GM21360 (cell line): ENCODE data around the gene DAAM1.

Experiments
- ATAC-seq: cut with Tn5 transposase; IDR thresholded peaks from one replicate; pipeline ENCODE4 v1.9.1; 2021; ENCODE audit warnings: mild to moderate bottlenecking, moderate library complexity; ENCODE audit not compliant: unreplicated experiment

The DAAM1 gene

DNA sequence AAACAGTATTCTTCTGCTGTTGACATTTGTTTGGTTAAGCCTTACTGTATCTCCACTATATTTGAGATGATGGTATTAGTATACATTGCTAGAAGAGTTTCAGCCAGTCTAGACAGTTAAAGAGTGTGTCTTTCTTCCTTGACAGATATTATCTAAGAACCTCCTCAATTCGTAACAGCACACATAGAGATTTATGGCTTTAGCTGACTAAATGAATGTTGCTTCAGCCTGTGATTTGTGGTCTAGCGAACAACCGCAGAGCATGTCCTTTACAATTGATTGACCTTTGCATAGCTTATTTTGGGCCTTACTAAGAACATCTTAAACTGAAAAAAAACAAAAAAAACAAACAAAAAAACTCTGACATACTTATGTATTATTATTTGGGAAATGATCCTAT, 122.2 kb downstream of the DAAM1 start:
- ATAC-seq, result no peak

DNA sequence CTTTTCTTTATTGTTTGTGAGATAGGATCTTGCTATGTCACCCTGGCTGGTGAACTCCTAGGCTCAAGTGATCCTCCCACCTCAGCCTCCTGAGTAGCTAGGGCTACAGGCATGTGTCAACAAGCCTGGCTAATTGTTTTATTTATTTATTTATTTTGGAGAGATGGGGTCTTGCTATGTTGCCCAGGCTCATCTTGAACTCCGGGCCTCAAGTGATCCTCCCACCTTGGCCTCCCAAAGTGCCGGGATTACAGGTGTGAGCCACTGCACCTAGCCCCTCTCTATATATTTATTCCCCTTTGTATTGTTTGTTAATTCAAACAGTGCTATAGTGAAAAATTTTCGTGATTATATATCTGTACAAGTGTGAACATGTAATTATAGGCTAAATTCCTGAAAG, 123.3 kb downstream of the DAAM1 start:
- no peak for ATAC-seq

DNA sequence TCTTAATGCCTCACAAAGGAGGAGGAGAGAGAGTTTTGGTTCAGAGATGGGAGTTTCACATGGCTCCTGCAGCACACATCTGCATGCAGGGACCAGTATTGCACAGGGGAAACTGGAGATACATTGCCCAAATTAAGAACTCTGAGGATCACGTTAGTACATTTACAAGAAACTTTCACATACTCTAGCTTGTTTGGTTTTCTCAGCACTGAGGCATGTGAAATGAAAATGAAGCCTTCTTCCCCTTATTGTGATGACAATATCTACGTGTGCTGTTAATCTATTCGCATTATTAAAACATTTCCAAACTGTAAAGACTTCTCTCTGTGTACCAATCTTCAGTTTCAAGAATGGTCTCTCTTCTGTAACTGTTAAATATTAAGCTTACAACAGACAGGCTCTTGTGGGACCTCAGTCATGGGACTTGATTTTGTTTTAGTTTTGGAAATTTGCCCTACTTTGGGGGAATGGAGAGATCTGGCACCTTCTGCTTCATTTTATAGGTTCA, 124.7 kb downstream of the DAAM1 start:
- ATAC-seq, result no peak

DNA sequence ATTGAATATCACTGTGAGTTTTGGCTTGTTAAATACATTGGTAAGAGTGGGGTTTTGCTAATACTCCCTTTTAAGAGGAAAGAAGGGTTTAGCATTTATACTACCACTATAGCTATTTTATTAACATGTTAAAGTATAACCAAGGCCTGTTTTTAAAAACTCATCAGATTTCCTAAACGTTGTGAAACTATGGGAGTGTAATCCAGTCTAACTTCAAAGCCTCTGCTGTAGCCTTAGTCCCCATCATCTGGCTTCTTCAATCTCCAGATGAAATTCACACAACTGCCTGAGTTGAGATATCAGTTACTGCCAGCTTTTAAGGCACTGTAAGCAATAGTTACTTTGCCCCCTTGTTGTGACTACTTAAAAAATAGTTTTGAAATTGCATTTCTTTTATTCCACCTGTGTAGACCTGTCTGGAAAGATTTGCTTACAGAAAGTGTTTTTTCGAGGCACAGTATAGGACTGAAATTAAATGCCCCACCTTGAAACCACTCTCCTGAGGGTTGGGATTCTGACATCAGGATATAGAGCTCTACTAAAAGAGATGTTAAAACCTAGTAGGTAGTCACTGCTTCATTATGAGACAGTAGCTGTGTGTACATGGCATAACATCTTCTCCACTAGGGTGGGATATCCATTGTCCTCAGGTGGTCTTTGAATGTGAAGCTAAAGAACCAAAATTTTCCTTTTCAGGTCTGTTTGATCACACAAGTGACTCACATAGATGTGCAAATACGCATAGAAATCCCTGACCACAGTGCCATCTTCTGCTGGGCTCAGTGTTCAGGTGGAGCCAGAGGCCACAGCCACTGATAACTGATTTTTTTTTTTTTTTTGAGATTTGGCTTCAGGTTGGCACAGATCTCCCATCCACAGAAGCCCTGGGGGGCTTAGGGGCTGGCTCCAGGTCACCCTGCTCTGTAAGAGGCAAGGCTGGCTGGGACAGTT, 125.5 kb downstream of the DAAM1 start:
- ATAC-seq, result no peak

DNA sequence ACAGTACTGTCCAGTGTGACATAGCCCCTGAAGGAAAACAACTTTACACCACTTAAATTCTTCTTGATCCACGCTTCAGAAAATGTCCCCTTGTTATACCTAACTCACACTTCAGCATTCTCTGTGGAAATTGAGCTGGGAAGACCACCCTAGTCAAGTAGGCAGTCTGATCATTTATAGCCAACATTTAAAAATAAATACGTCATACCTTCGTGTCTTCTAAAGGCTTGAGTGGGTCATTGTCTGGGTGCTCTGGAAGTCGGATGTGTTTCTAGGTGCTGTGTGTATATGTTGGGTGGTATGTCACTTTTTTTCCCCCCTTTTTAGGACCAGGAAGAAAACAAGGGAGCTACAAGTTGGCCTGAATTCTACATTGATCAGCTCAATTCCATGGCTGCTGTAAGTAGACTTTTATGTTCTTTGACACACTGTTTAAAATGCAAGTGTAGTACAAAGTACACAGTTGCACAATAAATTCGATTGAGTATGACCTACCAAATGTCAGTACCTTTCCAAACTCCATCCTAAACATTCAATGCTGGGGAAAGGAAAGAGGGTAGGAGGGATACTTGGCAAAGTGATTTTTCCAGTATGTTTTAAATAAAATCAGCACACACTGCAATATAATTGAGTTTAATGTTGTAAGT, 126.6 kb downstream of the DAAM1 start:
- ATAC-seq, result no peak

DNA sequence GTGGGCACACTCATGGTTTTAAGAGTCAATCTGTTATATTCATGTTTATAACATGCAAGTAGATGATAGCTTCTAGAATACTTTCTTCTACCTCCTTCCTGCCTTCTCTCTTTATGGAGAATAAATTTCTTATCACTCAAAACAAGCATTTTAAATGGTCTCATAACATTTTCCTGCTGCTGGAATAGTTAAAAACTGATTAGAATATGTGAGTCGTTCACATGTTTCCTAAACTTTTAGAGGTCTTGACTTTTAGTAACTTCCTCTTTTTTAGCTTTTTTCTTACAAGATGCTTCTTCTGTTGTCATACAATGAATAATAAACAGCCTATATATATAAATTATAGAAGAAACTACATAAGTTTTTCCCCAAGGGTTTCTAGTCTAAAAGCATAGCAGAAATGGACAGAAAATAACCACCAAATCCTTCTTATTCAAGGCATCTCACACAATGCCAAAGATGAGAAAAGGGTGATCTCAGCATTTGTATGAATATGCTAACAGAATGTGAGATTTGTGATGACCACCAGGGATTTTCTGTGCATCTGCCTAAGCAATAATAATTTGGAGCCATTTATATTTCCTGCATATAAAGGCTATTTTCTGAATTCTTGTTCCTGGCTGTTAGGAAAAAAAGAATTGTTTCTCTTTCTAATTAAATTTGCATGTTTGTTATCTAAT, 127.8 kb downstream of the DAAM1 start:
- no peak for ATAC-seq

DNA sequence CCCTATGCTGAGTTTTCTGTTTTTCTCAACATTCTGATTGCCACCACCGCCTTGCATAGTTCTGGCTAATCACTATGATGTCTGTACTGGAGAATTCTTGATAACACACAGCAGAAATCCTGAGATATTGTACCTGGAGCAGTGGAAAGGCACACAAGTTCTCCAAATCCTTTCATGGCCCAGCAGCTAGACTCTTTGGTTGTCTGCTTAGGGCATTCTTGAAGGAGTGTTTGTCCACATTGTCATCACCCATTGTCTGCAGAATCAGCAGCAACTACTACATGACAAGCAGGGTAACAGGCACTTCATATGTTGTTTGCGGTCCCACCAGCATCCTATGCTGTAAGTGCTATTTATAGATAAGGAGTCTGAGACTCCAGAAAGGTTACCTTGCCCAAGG, 128.9 kb downstream of the DAAM1 start:
- no peak for ATAC-seq

DNA sequence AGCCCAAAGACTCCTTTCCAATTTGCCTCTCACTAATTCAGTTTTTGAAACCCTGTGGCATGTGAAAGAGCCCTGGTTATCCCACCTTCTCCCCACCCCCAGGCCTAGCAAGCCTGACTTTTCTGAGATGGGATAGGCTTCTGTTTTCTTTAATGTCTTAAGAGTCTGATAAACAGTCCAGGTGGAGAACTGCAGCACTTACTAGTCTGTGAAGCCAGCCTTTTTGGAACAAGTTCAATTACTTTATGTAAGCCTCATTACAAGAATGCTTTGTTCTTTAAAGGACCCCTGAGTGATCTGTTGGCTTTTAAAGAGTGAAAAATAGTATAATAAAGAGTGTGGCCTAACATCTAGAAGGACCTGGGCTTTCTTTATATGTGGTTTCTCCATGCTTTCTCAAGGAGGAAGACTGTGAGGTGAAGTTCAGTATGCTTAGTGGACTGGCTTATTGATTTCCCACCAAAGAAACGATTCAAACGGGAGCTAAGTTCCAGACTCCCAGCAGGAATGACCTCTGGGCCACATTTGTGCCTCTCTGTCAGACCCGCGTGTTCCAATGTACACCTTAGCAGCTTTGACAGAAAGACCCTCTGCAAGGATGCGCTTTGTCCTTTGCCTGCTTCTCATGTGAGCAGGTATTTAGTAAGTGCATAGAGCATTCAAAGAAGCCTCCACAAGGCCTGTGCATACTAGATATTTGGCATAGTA, 129.5 kb downstream of the DAAM1 start:
- ATAC-seq, result no peak

DNA sequence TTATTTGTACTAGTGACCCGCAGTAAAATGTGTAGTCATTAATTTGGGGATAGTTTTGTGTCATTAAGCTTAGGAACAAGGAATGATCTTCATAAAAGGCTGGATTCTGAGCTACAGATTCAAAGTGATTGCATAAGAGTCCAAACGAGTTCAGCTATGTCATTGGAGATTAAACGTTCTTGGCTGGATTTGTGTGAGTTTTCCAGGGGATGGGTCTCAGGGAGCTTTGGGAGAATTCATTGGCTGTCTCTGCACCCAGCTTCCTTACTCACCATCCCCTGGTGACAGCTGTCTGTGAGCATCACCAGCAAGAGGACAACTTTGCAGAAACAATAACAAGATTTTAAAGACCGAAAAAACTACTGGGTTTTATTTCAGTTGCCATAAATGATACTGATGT, 130.4 kb downstream of the DAAM1 start:
- no peak for ATAC-seq

DNA sequence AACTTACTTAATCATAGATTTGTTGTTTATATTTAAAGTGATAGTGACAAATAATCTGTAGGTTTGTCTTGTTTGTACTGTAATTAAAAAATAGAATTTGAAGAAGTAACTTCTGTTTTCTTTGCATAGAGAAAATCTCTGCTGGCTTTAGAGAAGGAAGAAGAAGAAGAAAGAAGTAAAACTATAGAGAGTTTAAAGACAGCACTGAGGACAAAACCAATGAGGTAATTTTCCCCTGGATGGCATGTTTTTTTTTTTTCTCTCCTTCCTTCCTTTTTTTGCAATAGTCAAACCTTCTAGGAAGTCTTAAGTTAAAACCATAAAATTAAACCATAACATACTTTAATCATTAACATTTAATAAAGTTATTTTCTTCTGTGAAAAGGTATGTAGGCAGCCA, 131.9 kb downstream of the DAAM1 start:
- no peak for ATAC-seq

DNA sequence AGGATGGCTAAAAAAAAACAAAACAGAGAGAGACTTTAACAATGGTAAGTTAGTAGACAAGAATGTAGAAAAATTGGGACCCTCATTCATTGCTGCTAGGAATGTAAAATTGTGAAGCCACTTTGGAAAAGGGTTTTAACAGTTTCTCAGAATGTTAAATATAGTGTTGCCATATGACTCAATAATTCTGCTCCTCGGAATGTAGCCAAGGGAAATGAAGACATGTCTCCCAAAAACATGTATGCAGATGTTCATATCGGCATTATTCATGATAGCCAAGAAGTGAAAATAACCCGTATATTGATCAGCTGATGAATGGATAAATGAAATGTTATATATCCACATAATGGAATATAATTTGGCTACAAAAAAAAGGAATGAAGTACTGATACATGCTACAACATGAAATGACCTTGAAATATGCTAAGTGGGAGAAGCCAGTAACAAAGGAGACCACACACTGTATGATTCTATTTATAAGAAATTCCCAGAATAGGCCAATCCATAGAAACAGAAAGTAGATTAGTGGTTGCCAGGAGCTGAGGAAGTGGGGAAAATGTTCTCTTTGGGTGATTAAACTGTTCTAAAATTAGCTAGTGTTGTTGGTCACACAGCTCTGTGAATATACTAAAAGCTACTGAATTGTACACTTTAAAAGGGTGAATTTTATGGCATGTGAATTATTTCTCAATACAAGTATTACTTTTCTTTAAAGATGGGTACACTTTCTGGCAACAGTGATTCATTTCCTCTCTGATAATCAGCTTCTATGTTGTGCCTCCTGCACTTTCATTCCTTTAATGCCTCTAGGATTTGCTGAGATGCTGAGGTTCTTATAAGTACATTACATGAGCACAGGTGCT, 132.5 kb downstream of the DAAM1 start:
- no peak for ATAC-seq

DNA sequence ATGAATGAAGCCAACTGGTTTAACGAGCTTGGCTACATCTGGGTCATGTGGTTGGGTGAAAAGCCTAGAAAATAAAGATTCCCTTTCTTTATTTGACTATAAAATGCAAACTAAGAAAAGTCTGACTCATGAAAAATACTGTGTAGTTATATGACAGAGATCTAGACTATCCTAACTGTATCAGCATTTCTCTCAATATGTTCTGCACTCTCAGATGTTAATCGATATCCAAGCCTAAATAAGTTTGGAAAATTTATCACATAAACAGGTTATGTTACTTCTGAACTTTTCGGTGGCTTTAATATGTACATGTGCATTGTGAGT, 133.1 kb downstream of the DAAM1 start:
- no peak for ATAC-seq

DNA sequence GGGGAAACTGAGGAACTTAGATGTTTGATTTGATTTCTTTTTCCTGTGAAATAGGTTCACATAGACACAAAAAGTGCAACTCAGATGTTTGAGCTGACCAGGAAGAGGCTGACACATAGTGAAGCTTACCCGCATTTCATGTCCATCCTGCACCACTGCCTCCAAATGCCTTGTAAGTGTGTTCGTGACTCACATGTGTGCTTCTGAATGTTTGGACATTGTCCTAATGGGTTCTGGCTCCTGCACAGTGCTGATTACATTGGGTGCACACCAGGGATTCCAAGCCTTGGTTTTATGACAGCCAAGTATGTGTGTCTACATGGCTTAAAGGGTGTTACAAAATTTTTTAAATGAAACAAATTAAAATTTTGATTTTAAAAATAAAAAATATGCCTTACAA, 137.4 kb downstream of the DAAM1 start:
- no peak for ATAC-seq

DNA sequence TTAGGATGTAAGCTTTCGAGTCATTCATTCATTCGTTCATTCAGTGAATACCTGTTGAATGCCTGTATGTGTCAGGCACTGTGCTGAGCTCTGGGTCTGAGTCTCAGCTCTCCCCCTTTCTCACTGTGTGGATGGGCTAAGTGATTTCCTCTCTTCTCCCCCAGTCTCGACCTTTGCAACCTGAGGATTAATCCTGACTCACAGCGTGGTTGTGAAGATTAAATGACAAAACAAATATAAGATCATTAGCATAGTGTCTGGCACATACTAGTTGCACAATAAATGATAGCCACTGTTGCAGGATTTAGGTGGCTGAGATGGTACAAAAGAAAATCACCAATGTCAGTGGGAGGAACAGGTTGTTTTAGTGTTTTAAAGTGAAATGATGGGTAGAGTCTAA, 140.0 kb downstream of the DAAM1 start:
- no peak for ATAC-seq

DNA sequence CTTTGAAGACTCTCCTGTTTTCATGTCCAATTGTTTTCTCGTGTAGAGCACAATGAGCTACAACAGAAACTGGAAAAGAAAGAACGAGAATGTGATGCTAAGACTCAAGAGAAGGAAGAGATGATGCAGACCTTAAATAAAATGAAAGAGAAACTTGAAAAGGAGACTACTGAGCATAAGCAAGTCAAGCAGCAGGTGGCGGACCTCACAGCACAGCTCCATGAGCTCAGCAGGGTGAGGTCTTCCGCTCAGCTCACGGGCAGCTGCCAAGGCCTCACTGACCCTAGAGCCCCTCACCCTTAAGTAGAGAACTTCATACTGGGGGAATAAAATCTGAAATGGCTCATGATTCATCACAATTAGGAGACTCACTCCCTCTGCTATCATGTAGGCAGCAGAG, 142.0 kb downstream of the DAAM1 start:
- ATAC-seq, result no peak

DNA sequence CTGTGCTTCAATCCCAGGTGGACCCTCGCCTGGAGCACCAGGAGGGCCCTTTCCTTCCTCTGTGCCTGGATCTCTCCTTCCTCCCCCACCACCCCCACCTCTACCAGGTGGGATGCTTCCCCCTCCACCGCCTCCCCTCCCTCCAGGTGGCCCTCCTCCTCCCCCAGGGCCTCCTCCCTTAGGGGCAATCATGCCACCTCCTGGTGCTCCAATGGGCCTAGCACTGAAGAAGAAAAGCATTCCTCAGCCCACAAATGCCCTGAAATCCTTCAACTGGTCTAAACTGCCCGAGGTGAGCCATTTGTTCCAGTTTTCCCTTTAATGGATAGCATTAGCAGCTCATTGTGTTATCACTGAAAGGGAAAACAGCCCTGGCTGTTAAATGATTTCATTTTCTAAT, 142.8 kb downstream of the DAAM1 start:
- ATAC-seq, result no peak

DNA sequence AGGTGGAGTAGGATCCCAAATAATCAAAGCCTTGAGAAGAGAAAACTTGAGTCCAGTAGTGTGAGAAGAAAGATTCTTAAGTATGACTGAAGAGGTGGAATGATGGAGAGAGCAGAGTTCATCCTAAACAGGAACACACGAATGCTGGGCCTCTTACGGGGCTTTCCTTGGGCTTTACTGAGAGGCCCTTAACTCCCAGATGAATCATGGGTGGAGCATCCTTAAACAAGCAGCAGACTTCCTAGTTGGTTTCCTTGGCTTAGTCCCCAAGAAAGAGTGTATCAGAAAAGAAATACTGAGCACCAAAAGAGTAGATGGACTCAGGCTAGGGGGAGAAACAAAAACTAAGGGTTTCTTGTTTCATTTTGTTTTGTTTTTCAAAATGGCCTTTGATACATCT, 144.3 kb downstream of the DAAM1 start:
- ATAC-seq, result no peak

DNA sequence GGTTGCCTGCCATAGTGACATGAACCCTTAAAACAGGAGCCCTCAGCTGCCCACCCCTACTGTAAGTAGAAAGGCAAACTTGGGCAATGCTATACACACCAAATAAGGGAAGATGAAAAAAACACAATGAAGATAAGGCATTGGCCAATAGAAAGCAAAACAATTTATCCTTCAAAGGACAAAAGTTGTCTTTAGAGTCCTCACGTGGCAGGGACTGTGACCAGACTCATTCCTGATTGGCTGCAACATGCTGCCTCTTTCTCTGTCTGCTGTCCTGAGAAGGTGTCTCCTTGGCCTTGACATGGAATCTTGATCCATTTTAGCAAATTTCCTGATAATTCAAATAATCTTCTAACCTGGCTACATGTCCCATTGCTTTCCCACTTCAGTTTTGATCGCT, 144.8 kb downstream of the DAAM1 start:
- no peak for ATAC-seq

DNA sequence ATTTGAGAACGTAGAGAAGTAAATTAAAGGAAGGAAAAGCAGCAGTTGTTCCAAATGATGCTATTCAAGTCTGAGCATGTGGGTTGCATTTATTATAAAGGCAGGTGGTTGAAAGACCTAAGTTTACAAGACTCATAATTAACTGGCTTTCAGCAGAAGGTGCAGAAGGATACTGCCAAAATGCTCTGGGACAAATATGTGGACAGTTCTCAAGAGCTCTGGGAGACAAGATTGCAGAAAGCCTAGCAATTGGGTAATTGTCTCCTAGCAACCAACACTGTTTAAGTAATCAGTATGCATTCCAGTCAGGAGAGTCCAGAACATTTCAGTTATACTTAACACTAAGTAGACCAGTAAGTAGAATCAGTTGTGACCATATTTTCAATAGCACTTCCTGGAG, 145.2 kb downstream of the DAAM1 start:
- no peak for ATAC-seq

DNA sequence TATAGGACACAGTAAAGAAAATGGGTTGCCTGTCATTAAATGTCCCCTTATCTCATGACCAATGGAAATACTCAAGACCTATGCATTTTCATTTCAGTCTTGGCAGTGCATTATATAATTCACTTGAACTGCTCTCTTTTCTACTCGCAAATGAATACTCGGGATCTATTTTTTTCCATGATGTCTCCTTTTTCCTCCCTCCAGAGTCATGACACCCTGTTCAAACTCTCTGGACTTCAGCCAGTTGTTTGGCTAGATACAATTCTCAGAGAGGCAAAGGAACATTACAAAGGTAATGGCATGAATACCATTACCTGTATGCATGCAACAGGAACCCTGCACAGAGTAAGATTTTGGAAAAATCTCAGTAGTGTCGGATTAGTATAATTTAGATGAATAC, 145.8 kb downstream of the DAAM1 start:
- ATAC-seq, result no peak
